ENCODE data around the gene LIPT2.

- TF ChIP-seq CTCF (conservative IDR thresholded peaks at IDR 0.05) (no peak), EZH2 (IDR thresholded peaks at IDR 0.05; ENCODE audit: low read depth) (no peak)
Observed at GRCh38 chr11:74473382-74474173, 19.9 kb downstream of the LIPT2 start.
